GM12878 (cell line): ENCODE data around the gene ZBTB5.

Experiments used
- BHLHE40 ChIP-seq, 2 experiments: fragments of 450-650 bp in 1 of 2; IDR thresholded peaks; 2 replicates each; pipeline ENCODE4 v1.6.1; 2011 to 2017; ENCODE audit warnings: low read depth in 2 of 2, borderline replicate concordance in 1 of 2, improper control_type of control experiment in 1 of 2, low read length in 1 of 2, mild to moderate bottlenecking in 1 of 2
- CBX3 ChIP-seq: fragments of 200-600 bp; sonication (generic); IDR thresholded peaks from 2 replicates; pipeline ENCODE4 v1.6.1; 2016; ENCODE audit warnings: low read depth, borderline replicate concordance
- EGR1 ChIP-seq, 2 experiments: IDR thresholded peaks; 1 replicate in 1 of 2; 2 replicates in 1 of 2; pipeline ENCODE4 v1.6.1; 2011 to 2012; ENCODE audit warnings: low read depth in 2 of 2, low read length in 2 of 2, borderline replicate concordance in 1 of 2, mild to moderate bottlenecking in 1 of 2, moderate library complexity in 1 of 2
- EZH2 ChIP-seq: IDR thresholded peaks from 2 replicates; pipeline ENCODE4 v1.6.1; 2012; ENCODE audit warnings: low read depth, mild to moderate bottlenecking, control low read depth, inconsistent platforms, low read length, borderline replicate concordance; ENCODE audit not compliant: control insufficient read depth
- HDAC2 ChIP-seq: fragments of 200-600 bp; sonication (generic); IDR thresholded peaks from 2 replicates; pipeline ENCODE4 v1.6.1; 2017
- MXI1 ChIP-seq: fragments of 150-350 bp; IDR thresholded peaks from 2 replicates; pipeline ENCODE4 v1.6.1; 2011; ENCODE audit warnings: low read depth, mild to moderate bottlenecking, inconsistent platforms, low read length, improper control_type of control experiment
- NFIC ChIP-seq: IDR thresholded peaks from 2 replicates; pipeline ENCODE4 v1.6.1; 2012; ENCODE audit warnings: low read depth, mild to moderate bottlenecking, inconsistent platforms, low read length, moderate library complexity
- RCOR1 ChIP-seq: conservative IDR thresholded peaks from 2 replicates; pipeline ENCODE4 v1.6.1; 2012; ENCODE audit warnings: low read depth, low read length, improper control_type of control experiment
- SREBF2 ChIP-seq: IDR thresholded peaks from 2 replicates; pipeline ENCODE4 v1.6.1; 2012; ENCODE audit warnings: mild to moderate bottlenecking, low read length
- TARDBP ChIP-seq: IDR thresholded peaks from 2 replicates; pipeline ENCODE4 v1.6.1; 2016; ENCODE audit warnings: borderline replicate concordance
- TF ChIP-seq, protein P1 (sequence below), 3 experiments: IDR thresholded peaks in 2 of 3; conservative IDR thresholded peaks in 1 of 3; 2 replicates each; pipeline ENCODE4 v1.5.1; 2011; ENCODE audit warnings: low read depth in 3 of 3, low read length in 3 of 3, mild to moderate bottlenecking in 3 of 3, control low read depth in 2 of 3, moderate library complexity in 2 of 3, inconsistent platforms in 1 of 3, mixed read lengths in 1 of 3; ENCODE audit not compliant: control insufficient read depth in 2 of 3, insufficient read depth in 1 of 3; ENCODE audit errors: extremely low read depth in 1 of 3
- TF ChIP-seq, protein P2 (sequence below): fragments of 450-650 bp; formaldehyde crosslinking; IDR thresholded peaks from 2 replicates; pipeline ENCODE4 v1.4.0; 2020; ENCODE audit warnings: mild to moderate bottlenecking, moderate library complexity
- TF ChIP-seq, protein P3 (sequence below): fragments of 450-650 bp; formaldehyde crosslinking; IDR thresholded peaks from 2 replicates; pipeline ENCODE4 v1.4.0; 2022; ENCODE audit warnings: mild to moderate bottlenecking, moderate library complexity
- TF ChIP-seq, protein P4 (sequence below): fragments of 450-650 bp; IDR thresholded peaks from 2 replicates; pipeline ENCODE4 v1.6.1; 2017; ENCODE audit warnings: mild to moderate bottlenecking, low read depth, inconsistent platforms; ENCODE audit not compliant: poor library complexity, severe bottlenecking

DNA sequence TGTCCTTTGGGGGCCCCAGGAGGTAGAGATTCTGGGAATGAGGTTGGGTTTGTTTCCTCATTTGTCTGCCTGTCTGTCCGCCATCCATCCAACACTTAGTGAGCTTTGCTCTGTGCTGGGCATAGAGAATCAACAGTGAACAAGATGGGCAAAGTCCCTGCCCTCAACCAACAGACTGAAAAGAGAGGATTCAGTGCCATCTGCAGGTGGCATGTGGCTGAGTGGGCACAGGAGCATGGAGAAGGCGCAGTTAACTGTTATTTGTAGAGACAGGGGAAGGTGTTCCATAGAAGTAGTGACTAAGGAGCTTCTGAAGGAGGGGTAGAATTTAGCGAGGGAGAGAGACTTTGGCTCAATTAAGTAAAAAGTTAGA, 43.6 kb upstream of the ZBTB5 start:
- TF ChIP-seq, protein P1, sequence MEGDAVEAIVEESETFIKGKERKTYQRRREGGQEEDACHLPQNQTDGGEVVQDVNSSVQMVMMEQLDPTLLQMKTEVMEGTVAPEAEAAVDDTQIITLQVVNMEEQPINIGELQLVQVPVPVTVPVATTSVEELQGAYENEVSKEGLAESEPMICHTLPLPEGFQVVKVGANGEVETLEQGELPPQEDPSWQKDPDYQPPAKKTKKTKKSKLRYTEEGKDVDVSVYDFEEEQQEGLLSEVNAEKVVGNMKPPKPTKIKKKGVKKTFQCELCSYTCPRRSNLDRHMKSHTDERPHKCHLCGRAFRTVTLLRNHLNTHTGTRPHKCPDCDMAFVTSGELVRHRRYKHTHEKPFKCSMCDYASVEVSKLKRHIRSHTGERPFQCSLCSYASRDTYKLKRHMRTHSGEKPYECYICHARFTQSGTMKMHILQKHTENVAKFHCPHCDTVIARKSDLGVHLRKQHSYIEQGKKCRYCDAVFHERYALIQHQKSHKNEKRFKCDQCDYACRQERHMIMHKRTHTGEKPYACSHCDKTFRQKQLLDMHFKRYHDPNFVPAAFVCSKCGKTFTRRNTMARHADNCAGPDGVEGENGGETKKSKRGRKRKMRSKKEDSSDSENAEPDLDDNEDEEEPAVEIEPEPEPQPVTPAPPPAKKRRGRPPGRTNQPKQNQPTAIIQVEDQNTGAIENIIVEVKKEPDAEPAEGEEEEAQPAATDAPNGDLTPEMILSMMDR (IDR thresholded peaks at IDR 0.05 in 2 of 3, conservative IDR thresholded peaks at IDR 0.05 in 1 of 3; ENCODE audit: control insufficient read depth in 2 of 3, extremely low read depth in 1 of 3, insufficient read depth in 1 of 3, low read depth in 3 of 3, low read length in 3 of 3): no peak; a peak in 1 of 6 replicates
- TF ChIP-seq RCOR1 (no peak), HDAC2 (no peak), TARDBP (no peak), SREBF2 (no peak), EZH2 (no peak), CBX3 (no peak), MXI1 (no peak), BHLHE40 (IDR thresholded peaks at IDR 0.05; ENCODE audit: borderline replicate concordance in 1 of 2, low read depth in 2 of 2, low read length in 1 of 2) (no peak), NFIC (no peak), EGR1 (IDR thresholded peaks at IDR 0.05; ENCODE audit: borderline replicate concordance in 1 of 2, low read depth in 2 of 2, low read length in 2 of 2) (no peak)
- TF ChIP-seq, protein P2, sequence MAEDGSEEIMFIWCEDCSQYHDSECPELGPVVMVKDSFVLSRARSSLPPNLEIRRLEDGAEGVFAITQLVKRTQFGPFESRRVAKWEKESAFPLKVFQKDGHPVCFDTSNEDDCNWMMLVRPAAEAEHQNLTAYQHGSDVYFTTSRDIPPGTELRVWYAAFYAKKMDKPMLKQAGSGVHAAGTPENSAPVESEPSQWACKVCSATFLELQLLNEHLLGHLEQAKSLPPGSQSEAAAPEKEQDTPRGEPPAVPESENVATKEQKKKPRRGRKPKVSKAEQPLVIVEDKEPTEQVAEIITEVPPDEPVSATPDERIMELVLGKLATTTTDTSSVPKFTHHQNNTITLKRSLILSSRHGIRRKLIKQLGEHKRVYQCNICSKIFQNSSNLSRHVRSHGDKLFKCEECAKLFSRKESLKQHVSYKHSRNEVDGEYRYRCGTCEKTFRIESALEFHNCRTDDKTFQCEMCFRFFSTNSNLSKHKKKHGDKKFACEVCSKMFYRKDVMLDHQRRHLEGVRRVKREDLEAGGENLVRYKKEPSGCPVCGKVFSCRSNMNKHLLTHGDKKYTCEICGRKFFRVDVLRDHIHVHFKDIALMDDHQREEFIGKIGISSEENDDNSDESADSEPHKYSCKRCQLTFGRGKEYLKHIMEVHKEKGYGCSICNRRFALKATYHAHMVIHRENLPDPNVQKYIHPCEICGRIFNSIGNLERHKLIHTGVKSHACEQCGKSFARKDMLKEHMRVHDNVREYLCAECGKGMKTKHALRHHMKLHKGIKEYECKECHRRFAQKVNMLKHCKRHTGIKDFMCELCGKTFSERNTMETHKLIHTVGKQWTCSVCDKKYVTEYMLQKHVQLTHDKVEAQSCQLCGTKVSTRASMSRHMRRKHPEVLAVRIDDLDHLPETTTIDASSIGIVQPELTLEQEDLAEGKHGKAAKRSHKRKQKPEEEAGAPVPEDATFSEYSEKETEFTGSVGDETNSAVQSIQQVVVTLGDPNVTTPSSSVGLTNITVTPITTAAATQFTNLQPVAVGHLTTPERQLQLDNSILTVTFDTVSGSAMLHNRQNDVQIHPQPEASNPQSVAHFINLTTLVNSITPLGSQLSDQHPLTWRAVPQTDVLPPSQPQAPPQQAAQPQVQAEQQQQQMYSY: no peak
- TF ChIP-seq, protein P3, sequence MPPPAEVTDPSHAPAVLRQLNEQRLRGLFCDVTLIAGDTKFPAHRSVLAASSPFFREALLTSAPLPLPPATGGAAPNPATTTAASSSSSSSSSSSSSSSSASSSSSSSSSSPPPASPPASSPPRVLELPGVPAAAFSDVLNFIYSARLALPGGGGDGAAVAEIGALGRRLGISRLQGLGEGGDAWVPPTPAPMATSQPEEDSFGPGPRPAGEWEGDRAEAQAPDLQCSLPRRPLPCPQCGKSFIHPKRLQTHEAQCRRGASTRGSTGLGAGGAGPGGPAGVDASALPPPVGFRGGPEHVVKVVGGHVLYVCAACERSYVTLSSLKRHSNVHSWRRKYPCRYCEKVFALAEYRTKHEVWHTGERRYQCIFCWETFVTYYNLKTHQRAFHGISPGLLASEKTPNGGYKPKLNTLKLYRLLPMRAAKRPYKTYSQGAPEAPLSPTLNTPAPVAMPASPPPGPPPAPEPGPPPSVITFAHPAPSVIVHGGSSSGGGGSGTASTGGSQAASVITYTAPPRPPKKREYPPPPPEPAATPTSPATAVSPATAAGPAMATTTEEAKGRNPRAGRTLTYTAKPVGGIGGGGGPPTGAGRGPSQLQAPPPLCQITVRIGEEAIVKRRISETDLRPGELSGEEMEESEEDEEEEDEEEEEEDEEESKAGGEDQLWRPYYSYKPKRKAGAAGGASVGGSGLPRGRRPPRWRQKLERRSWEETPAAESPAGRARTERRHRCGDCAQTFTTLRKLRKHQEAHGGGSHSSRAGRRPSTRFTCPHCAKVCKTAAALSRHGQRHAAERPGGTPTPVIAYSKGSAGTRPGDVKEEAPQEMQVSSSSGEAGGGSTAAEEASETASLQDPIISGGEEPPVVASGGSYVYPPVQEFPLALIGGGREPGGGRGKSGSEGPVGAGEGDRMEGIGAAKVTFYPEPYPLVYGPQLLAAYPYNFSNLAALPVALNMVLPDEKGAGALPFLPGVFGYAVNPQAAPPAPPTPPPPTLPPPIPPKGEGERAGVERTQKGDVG (CRISPR knock-in tag): no peak
- TF ChIP-seq, protein P4, sequence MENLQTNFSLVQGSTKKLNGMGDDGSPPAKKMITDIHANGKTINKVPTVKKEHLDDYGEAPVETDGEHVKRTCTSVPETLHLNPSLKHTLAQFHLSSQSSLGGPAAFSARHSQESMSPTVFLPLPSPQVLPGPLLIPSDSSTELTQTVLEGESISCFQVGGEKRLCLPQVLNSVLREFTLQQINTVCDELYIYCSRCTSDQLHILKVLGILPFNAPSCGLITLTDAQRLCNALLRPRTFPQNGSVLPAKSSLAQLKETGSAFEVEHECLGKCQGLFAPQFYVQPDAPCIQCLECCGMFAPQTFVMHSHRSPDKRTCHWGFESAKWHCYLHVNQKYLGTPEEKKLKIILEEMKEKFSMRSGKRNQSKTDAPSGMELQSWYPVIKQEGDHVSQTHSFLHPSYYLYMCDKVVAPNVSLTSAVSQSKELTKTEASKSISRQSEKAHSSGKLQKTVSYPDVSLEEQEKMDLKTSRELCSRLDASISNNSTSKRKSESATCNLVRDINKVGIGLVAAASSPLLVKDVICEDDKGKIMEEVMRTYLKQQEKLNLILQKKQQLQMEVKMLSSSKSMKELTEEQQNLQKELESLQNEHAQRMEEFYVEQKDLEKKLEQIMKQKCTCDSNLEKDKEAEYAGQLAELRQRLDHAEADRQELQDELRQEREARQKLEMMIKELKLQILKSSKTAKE: no peak
